ENCODE measurements around the gene C12orf43.
A peak's percentile ranks its signal among the peaks of the same experiment; 100 is the strongest.
"Not testable (repeated sequence)": the region's sequence is repeated elsewhere in the genome, so short reads cannot be mapped to it uniquely, and the experiment has no call there.

C12orf43 gene

DNA sequence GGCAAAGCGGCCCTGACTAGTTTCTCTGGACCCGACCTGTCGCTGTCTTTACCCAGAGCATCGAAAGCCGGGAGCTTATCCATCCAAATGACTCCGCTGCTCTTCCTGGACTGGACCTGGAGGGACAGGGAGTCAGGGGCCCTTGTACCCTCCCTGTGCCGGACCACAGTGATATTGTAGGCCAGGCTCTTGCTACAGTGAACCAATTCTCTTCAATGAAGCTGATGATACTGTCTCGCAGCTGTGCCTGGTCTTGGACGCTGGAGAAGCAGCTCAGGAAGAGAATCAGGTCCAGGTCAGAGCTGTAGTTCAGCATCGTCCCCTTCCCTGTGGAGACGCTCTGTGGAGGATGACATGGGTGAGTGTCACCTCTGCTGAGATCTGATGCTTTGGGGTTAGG is 37.4 kb upstream of the C12orf43 start:
- Histone ChIP-seq H3K27me3 (replicated peaks; ENCODE audit: control insufficient read depth, insufficient read depth, low read length, poor library complexity, severe bottlenecking) (no peaks in the 10 kb centered on the region), H3K4me1 (ENCODE audit: control insufficient read depth, insufficient read depth, low read length, poor library complexity, severe bottlenecking) (no peaks in the 10 kb centered on the region), H3K36me3 (ENCODE audit: control insufficient read depth, insufficient read depth, low read length) (no peaks in the 10 kb centered on the region), H3K27ac (ENCODE audit: insufficient read depth, low read length, poor library complexity, severe bottlenecking) (no peak overlapping the region), H3K9me3 (ENCODE audit: control insufficient read depth, low read length) (no peaks in the 10 kb centered on the region), H3K4me3 (ENCODE audit: insufficient read depth, low read depth, low read length, poor library complexity, severe bottlenecking) (no peak overlapping the region)
- no peak for DNase-seq

DNA sequence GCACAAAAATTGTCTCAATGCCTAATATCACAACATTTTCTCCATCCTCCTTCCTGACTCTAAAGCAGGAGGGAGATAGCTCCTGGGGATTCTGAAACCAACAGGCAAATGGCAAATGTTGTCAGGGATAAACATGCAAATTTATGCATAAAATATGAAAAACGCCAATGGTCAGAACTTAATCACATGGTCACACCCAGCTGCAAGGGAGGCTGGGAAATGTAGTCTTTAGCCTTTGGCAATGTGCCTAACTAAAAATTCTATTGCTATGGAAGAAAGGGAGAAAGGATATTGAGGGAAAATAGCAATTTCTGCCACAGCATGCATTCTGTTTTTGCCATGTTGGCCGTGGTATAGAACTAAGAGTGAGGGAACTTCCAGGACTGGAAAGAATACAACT is 34.4 kb upstream of the C12orf43 start:
- no peaks in the 10 kb centered on the region for H3K9me3 ChIP-seq (ENCODE audit: control insufficient read depth, low read length)
- DNase-seq: no peak
- no peaks in the 10 kb centered on the region for H3K4me1 ChIP-seq (ENCODE audit: control insufficient read depth, insufficient read depth, low read length, poor library complexity, severe bottlenecking)
- no peak overlapping the region for H3K4me3 ChIP-seq (ENCODE audit: insufficient read depth, low read depth, low read length, poor library complexity, severe bottlenecking)
- no peaks in the 10 kb centered on the region for H3K27me3 ChIP-seq (replicated peaks; ENCODE audit: control insufficient read depth, insufficient read depth, low read length, poor library complexity, severe bottlenecking)
- no peak overlapping the region for H3K27ac ChIP-seq (ENCODE audit: insufficient read depth, low read length, poor library complexity, severe bottlenecking)
- no peaks in the 10 kb centered on the region for H3K36me3 ChIP-seq (ENCODE audit: control insufficient read depth, insufficient read depth, low read length)

DNA sequence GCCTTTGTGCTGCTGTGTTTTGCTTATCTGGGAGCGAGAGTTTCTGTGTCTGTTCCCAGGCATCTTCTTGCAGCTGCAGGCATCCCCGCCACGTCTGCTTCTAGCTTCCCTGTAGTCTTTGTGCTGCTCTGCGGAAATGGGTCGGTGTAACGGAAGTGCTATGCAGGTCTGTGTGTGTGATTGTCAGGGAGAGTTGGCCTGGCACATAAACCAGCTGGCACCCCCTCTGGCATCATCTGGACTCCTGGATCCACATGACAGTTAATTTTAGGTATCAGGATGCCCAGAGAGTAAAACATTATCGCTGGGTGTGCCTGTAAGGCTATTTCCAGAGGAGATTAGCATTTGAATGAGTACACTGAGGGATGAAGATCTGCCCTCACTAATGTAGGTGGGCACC is 32.2 kb upstream of the C12orf43 start:
- H3K36me3 ChIP-seq (ENCODE audit: control insufficient read depth, insufficient read depth, low read length): no peaks in the 10 kb centered on the region
- no peak overlapping the region for H3K27ac ChIP-seq (ENCODE audit: insufficient read depth, low read length, poor library complexity, severe bottlenecking)
- H3K4me3 ChIP-seq (ENCODE audit: insufficient read depth, low read depth, low read length, poor library complexity, severe bottlenecking): no peak overlapping the region
- H3K27me3 ChIP-seq (replicated peaks; ENCODE audit: control insufficient read depth, insufficient read depth, low read length, poor library complexity, severe bottlenecking): no peaks in the 10 kb centered on the region
- H3K4me1 ChIP-seq (ENCODE audit: control insufficient read depth, insufficient read depth, low read length, poor library complexity, severe bottlenecking): no peaks in the 10 kb centered on the region
- DNase-seq: no peak
- H3K9me3 ChIP-seq (ENCODE audit: control insufficient read depth, low read length): no peaks in the 10 kb centered on the region

DNA sequence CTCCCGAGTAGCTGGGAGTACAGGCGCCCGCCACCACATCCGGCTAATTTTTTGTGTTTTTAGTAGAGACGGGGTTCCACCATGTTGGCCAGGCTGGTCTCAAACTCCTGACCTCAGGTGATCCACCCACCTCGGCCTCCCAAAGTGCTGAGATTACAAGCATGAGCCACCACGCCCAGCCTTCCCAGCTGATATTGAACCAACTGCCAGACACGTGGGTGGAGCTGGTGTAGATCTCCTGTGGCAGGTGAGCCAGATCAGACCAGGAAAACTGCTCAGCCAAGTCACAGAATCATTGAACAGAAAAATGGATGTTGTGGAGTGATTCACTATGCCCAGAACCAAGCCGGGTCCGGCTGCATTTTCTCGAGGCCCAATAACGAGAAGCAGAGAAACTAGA is 31.1 kb upstream of the C12orf43 start:
- H3K4me3 ChIP-seq (ENCODE audit: insufficient read depth, low read depth, low read length, poor library complexity, severe bottlenecking); H3K4me1 ChIP-seq (ENCODE audit: control insufficient read depth, insufficient read depth, low read length, poor library complexity, severe bottlenecking); H3K36me3 ChIP-seq (ENCODE audit: control insufficient read depth, insufficient read depth, low read length); DNase-seq; H3K27ac ChIP-seq (ENCODE audit: insufficient read depth, low read length, poor library complexity, severe bottlenecking); H3K27me3 ChIP-seq (replicated peaks; ENCODE audit: control insufficient read depth, insufficient read depth, low read length, poor library complexity, severe bottlenecking); H3K9me3 ChIP-seq (ENCODE audit: control insufficient read depth, low read length): not testable (repeated sequence)

DNA sequence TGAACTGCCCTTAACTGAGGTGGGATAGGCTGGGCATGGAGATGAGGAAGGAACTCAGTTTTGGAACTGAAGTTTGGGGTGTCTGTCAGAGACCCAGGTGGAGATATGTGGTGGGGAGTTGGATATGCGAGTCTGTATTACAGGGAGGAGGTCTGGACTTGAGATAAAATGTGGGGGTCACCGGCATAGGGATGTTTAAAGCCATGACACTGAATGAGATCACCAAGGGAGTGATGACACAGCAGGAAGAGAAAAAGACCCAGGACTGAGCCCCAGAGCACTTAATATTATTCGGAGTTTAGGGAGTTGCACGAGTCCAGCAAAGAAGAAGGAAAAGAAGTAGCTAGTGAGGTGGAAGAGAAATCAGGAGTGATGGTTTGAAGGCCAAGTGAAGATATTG is 26.8 kb upstream of the C12orf43 start:
- H3K27me3 ChIP-seq (replicated peaks; ENCODE audit: control insufficient read depth, insufficient read depth, low read length, poor library complexity, severe bottlenecking): no peaks in the 10 kb centered on the region
- H3K4me3 ChIP-seq (ENCODE audit: insufficient read depth, low read depth, low read length, poor library complexity, severe bottlenecking): no peak overlapping the region
- H3K27ac ChIP-seq (ENCODE audit: insufficient read depth, low read length, poor library complexity, severe bottlenecking): no peak overlapping the region
- DNase-seq: no peak
- H3K36me3 ChIP-seq (ENCODE audit: control insufficient read depth, insufficient read depth, low read length): no peaks in the 10 kb centered on the region
- H3K4me1 ChIP-seq (ENCODE audit: control insufficient read depth, insufficient read depth, low read length, poor library complexity, severe bottlenecking): no peaks in the 10 kb centered on the region
- H3K9me3 ChIP-seq (ENCODE audit: control insufficient read depth, low read length): no peaks in the 10 kb centered on the region

DNA sequence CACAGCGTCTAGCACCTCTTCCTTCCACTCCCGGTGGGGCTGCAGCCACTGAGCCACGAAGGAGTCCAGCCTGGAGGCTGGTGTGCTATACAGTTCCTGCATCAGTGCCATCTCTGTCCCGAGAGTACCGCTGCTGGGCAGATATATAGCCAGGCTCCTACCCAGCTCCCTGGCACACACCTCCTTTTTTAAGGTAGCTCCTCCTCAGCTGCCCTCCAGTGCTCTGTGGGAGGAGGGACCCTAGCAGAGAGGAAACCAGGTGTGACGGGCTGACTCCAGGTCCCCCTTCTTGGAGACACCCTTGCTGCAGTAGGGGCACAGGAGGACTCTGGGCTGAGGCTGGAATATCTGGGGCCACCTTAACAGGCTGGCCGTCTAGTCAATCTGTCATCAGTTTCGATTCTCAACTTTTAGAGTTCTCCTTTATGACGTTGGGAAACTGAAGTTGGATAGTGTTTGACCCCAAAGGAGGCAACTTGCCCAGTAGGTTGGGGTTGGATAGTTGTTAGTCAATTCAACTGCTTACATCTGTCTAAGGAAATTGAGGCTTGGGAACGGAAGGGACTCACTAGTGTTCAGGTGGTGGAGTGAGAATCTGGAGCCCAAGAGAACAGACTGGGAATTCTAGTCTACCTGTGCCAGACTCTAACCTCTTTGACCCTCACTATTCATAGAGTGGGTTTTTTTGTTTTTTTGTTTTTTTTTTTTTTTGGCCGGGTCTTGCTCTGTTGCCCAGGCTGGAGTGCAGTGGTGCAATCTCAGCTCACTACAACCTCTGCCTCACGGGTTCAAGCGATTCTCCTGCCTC is 22.8 kb upstream of the C12orf43 start, which contains the start of gene OASL:
OASL (minus strand) TSS at position 386 of the 808 bp plus-strand sequence; CDS start at position 111, 275 bp downstream.
- Histone ChIP-seq H3K9me3 (ENCODE audit: control insufficient read depth, low read length) (no peaks in the 10 kb centered on the region), H3K27me3 (replicated peaks; ENCODE audit: control insufficient read depth, insufficient read depth, low read length, poor library complexity, severe bottlenecking) (no peaks in the 10 kb centered on the region), H3K4me1 (ENCODE audit: control insufficient read depth, insufficient read depth, low read length, poor library complexity, severe bottlenecking) (peaks cover 33% of the 10 kb centered on the region), H3K27ac (ENCODE audit: insufficient read depth, low read length, poor library complexity, severe bottlenecking) (peak within 1 kb of the TSS; percentile 75), H3K36me3 (ENCODE audit: control insufficient read depth, insufficient read depth, low read length) (no peaks in the 10 kb centered on the region), H3K4me3 (ENCODE audit: insufficient read depth, low read depth, low read length, poor library complexity, severe bottlenecking) (peak within 1 kb of the TSS; percentile 75)
- peak; percentile 66 to 79 (median 74) for DNase-seq

DNA sequence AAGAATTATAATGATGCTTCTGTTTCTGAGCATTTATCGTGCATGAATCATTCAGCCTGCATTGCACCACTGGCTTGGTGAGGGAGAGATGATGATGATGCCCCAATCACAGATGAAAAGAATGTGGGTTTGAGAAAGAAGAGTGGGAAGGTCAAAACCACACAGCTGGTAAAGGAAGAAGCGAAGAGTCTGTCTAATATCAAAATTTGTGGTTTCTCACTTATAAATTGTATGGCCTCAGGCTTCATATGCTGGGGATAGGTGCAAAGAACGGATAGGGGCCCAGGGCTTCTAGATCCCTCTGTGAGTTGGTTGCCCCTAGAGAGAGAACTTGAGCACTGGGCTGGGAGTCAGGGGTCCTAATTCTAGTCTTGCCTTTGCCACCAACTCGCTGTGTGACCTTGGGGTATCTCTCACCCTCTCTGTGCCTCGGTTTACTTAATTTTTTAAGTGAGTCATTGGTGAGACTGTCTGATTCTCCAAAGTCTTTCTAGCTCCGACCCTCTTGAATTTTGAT is 20.6 kb upstream of the C12orf43 start:
- H3K27me3 ChIP-seq (replicated peaks; ENCODE audit: control insufficient read depth, insufficient read depth, low read length, poor library complexity, severe bottlenecking): no peaks in the 10 kb centered on the region
- peak in 1 of 3 donors; percentile 13 for DNase-seq
- H3K9me3 ChIP-seq (ENCODE audit: control insufficient read depth, low read length): no peaks in the 10 kb centered on the region
- no peak overlapping the region for H3K4me3 ChIP-seq (ENCODE audit: insufficient read depth, low read depth, low read length, poor library complexity, severe bottlenecking)
- H3K36me3 ChIP-seq (ENCODE audit: control insufficient read depth, insufficient read depth, low read length): peaks cover 4% of the 10 kb centered on the region
- H3K4me1 ChIP-seq (ENCODE audit: control insufficient read depth, insufficient read depth, low read length, poor library complexity, severe bottlenecking): peaks cover 33% of the 10 kb centered on the region
- peak overlapping the region; percentile 38 for H3K27ac ChIP-seq (ENCODE audit: insufficient read depth, low read length, poor library complexity, severe bottlenecking)

DNA sequence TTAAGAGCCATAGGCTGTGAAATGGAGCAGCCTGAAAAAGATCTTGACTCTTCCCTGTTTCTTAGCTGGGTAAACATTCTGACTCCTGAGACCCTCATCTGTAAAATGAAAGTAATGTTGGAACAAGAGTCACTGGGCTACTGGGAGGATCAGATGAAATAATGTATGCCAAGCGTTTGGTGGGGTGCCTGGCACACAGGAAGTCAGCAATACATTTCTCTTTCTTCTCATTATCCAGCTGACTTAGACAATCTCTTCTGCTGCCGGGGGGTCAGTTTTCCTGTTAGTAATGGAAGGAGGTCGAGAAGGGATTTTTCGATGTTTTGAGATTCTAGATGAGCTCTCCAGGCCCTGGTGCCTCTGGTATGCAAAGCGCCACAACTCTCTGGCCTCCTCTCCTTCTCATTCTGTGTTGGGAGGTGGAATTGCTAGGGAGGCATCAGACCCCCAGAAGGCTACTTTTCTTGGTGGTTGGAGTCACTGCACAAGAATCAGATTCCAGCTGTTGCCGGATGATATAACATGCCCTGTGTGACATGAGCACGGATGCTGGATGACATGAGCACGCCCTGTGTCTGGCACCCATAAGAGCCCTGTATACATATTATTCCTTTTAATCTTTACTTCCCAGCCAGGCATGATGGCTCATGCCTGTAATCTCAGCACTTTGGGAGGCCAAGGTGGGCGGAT is 18.5 kb upstream of the C12orf43 start:
- H3K27me3 ChIP-seq (replicated peaks; ENCODE audit: control insufficient read depth, insufficient read depth, low read length, poor library complexity, severe bottlenecking): no peaks in the 10 kb centered on the region
- no peak overlapping the region for H3K4me3 ChIP-seq (ENCODE audit: insufficient read depth, low read depth, low read length, poor library complexity, severe bottlenecking)
- peak overlapping the region; percentile 18 for H3K27ac ChIP-seq (ENCODE audit: insufficient read depth, low read length, poor library complexity, severe bottlenecking)
- no peaks in the 10 kb centered on the region for H3K9me3 ChIP-seq (ENCODE audit: control insufficient read depth, low read length)
- H3K4me1 ChIP-seq (ENCODE audit: control insufficient read depth, insufficient read depth, low read length, poor library complexity, severe bottlenecking): peaks cover 33% of the 10 kb centered on the region
- no peak for DNase-seq
- peaks cover 4% of the 10 kb centered on the region for H3K36me3 ChIP-seq (ENCODE audit: control insufficient read depth, insufficient read depth, low read length)

DNA sequence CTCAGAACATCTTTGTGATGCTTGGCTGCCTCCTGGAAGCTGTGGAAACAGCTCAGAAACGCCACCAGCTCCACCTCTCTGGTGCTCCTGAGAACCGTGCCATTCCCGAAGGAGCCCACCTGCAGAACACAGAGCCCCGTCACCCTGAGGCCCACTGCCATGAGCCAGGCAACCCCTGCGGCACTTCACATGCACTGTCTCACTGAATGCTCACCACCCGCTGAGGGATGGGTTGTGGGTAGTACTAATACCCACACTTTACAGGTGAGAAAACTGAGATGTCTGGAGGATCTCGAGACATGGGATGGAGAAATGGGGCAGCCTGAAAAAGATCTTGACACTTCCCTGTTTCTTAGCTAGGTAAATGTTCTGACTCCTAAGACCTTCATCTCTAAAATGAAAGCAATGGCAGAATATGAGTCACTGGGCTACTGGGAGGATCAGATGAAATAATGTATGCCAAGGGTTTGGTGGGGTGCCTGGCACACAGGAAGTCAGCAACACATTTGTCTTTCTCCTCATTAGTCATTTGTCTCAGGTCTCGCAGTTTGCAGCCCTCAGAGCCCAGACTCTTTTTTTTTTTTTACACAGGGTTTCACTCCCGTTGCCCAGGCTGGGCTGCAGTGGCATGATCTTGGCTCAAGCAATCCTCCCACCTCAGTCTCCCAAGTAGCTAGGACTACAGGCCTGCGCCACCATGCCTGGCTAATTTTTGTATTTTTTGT is 17.5 kb upstream of the C12orf43 start:
- Histone ChIP-seq H3K4me3 (ENCODE audit: insufficient read depth, low read depth, low read length, poor library complexity, severe bottlenecking) (no peak overlapping the region), H3K9me3 (ENCODE audit: control insufficient read depth, low read length) (no peaks in the 10 kb centered on the region), H3K27me3 (replicated peaks; ENCODE audit: control insufficient read depth, insufficient read depth, low read length, poor library complexity, severe bottlenecking) (no peaks in the 10 kb centered on the region), H3K27ac (ENCODE audit: insufficient read depth, low read length, poor library complexity, severe bottlenecking) (peak overlapping the region; percentile 60), H3K36me3 (ENCODE audit: control insufficient read depth, insufficient read depth, low read length) (peaks cover 4% of the 10 kb centered on the region), H3K4me1 (ENCODE audit: control insufficient read depth, insufficient read depth, low read length, poor library complexity, severe bottlenecking) (peaks cover 33% of the 10 kb centered on the region)
- peak; percentile 42 to 62 (median 52) for DNase-seq

Measured in effector memory CD4-positive, alpha-beta T cell (primary cell).